Skeletal muscle tissue (tissue), 2 donors: ENCODE measurements around the gene TCIRG1. TPM values are rescaled to one million over a fixed set of nuclear protein-coding genes. Genes with fewer than 3 reads are reported as not detected.

Experiments used
- small RNA-seq: library from RNA; depleted of rRNA; stranded (forward); fragments of <200 nt; gene quantifications from one replicate; pipeline ENCODE3, GENCODE V24; 2014
- total RNA-seq: library from RNA; depleted of rRNA; stranded (reverse); fragments of >200 nt; gene quantifications from one replicate; pipeline ENCODE4 v1.2.3, GENCODE V29; 2014

Gene TCIRG1
- total RNA-seq, 1 donor from 2014 or later = 18.3 TPM

Small RNAs within 50 kb of the gene (small RNA-seq; reads per million reads assigned to genes)
- not detected for gene MIR6753

Other genes starting within 250 kb of the TCIRG1 start
- 10.4 TPM for gene UNC93B1, start 34.9 kb upstream of the TCIRG1 start, total RNA-seq
- gene ALDH3B1, start 28.7 kb upstream of the TCIRG1 start, total RNA-seq = 2.6 TPM
- 64.7 TPM for gene NDUFS8, start 8.3 kb upstream of the TCIRG1 start, total RNA-seq
- gene CHKA, start 82.4 kb downstream of the TCIRG1 start, total RNA-seq = 8.9 TPM
- gene KMT5B, start 174.3 kb downstream of the TCIRG1 start, total RNA-seq = 39.7 TPM
- gene C11orf24, start 232.9 kb downstream of the TCIRG1 start, total RNA-seq = 12.0 TPM